Raji (cell line): ENCODE results near the gene SCAPER.

Source experiments
- POLR2A ChIP-seq: IDR thresholded peaks from 2 replicates; pipeline ENCODE4 v1.6.1; 2011; ENCODE audit warnings: low read depth, low read length, control low read depth; ENCODE audit not compliant: insufficient read depth

Gene SCAPER

DNA sequence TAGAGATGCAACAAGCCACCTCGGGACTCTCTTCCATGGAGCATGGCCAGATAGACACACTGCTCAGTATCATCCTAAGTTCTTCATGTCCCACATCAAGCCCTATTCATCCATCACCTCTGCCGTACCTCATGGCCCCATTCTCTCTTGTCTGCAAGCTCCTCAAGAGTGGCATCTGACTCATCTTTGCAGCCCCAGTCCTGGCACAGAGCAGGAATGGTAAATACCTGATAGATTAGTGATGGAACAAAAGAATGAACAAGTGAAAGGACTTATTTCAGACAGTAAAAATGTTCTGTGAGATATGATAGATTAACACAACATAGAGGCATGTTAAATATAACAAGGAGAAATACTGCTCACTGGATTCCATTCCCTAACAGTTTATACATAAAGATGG lies 392.2 kb downstream of the SCAPER start:
- no peak for TF ChIP-seq POLR2A

DNA sequence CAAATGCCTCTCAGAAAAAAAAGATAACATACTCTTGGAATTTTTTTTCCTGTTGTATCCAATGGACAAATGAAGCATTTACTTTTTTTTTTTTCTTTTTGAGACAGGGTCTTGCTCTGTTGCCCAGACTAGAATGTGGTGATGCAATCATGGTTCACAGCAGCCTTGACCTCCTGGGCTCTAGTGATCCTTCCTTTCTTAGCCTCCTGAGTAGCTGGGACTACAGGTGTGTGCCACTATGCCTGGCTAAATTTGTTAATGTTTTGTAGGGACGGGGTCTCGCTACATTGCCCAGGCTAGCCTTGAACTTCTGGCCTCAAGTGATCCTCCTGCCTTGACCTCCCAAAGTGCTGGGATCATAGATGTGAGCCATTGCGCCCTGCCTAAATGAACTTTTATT lies 401.3 kb downstream of the SCAPER start:
- no peak for TF ChIP-seq POLR2A

DNA sequence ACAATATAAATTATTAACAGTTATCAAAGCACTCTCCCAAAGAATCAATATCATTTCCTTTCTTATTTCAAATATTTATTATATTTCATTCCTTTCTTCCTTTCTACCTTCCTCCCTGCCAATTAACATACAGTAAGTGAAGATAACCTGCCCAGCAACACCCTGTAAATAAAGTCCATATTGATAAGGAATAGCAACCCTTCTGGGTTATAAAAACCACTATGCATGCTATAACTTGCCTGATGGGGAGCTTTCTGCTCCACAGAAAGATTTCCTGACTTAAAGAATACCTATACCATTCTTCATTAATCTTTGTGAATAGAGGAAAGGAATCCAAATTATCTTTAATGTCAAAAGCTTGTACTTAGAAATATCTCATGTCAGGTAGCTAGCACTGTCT lies 402.0 kb downstream of the SCAPER start:
- TF ChIP-seq POLR2A, result no peak

DNA sequence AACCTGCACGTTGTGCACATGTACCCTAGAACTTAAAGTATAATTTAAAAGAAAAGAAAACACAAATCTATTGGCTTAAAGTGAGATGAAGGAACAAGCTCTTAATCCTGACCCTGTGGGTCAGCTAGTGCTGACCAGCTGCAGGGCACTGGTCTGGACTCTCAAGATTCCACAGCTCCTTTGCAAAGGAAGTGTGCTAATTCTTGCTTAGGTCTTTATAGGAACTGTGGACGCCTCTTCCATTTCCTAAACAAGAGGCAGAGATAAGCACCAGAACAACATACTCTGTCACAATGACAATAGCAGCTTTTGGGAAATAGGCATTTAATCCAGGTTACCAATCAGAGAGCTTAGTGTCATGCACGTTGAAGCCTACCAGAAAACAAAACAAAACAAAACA lies 402.5 kb downstream of the SCAPER start:
- no peak for TF ChIP-seq POLR2A

DNA sequence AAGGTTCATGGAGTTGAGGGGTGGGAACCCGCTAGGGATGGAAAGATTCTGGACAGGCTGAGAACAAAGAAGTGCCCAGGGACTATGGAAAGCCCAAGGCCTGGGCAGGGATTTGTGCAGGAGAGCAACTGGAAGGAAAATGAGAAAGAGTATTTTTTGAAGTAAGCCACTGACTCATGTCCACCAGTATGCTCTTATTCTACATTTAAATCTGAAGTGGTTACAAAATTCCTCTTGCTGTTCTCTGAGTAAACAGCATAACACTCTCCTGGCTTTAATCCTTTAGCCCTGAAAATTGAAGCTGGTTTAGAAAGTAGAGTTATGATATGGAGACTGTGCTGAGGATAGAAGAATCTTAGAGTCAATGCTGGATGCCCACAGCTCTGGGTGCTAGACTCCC lies 403.4 kb downstream of the SCAPER start:
- TF ChIP-seq POLR2A, result no peak

DNA sequence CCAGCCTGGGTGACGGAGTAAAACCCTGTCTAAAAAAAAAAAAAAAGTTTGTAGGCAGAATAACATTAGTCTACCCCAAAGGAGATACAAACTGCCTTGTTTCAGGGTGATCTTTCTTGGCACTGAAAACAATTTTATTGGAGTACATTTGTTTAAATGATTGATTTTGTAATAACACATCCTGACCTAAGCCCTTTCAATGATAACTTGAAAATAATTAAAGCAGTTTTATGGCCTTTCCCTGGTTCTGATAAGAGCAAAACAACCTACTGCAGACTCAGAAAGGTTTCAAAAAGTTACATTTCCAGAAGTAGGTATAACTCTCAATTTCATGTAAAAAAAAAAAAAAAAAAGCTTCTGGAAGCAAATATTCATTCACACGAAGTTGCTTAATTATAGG lies 404.1 kb downstream of the SCAPER start:
- TF ChIP-seq POLR2A, result no peak

DNA sequence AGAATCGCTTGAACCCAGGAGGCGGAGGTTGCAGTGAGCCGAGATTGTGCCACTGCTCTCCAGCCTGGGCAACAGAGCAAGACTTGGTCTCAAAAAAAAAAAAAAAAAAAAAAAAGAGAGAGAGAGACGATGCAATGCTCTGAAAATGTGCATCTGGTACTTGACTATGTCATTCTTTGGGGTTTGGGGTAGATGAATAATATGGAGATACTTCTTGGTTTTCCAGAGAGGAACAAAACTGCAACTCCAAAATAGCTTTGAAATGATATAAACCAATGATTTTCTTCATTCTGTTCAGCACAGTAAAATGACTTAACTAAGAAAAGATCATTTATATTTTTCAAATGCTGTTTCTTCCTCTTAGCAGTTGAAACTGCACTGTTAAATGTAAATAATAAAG lies 409.7 kb downstream of the SCAPER start:
- no peak for TF ChIP-seq POLR2A

DNA sequence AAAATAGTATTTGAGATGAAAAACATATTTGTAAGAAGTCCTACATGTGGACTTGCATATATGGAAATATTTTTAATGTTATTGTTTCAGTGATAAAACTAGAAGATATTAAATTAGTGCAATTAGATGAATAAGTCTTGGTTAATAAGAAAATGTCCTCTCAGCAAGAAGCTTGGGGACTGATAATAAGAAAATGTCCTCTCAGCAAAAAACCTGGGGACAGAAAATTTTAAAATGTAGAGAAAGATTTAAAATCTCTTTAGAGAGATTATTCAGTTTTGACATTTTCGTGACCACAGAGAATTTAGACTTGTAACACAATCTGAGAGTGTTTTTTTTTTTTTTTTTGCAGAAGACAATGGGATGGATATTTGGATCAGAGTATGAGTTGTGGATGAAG lies 412.6 kb downstream of the SCAPER start:
- TF ChIP-seq POLR2A, result no peak

DNA sequence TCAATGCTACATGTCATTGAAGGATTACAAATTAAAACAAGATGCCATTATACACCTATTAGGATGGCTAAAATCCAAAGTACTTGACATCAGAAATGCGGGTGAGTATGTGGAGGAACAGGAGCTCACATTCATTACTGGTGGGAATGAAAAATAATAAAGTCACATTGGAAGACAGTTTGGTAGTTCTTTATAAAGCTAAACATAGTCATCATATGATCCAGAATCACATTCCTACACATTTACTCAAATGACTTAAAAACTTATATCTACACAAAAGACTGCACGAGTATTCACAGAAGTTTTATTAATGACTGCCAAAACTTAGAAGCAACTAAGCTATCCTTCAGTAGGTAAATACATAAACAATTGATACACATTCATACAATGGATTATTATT lies 421.4 kb downstream of the SCAPER start:
- no peak for TF ChIP-seq POLR2A

DNA sequence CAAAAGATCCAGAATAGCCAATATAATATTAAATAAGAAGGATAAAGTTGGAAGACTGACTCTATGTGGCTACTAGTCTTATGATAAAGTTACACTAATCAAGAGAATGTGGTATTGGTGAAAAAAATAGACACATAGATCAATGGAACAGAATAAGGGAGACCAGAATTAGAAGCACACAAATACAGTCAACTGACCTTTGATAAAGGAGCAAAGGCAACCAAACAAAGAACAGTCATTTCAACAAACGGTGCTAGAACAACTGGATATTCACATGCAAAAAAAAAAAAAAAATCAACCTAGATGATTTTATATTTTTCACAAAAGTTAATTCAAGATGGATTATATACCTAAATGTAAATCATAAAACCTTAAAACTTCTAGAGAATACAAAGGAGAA lies 422.1 kb downstream of the SCAPER start:
- no peak for TF ChIP-seq POLR2A

DNA sequence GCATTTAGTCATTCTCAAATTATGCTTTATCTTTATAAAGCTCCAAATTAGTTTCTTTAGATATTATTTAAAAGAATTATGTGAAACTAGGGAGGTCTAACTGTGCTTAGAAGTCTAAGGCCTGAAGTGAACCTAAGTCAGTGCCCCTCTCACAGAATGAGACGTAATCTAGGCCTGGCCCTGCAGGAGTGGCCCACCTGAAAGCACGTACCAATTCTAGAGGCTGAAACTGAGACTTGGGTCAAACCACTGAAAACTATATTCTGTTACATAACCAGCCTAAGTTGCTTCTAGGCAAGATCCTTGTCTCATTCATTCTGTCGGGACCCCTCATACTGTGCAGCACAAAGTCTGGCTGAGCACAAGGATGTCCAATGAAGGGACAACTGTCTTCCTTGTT lies 424.9 kb downstream of the SCAPER start:
- no peak for TF ChIP-seq POLR2A

DNA sequence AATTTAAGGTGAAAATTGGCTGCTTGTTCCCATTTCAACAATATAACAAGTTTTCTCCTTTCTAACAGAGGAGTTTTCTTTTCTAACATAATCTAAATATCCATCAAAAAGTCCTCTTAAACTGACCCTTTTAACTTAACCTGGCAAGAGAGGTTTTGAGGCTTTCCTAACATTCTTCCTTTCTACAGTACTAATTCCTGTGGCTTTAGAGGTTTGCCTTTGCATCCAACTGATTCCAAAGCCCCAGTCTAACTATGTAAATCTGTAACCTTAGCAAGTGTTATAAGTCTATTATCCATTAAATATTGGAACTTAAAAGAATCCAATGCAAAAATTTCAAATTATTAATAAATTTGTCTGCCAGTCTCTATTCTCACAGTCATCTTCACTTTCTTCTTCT lies 434.4 kb downstream of the SCAPER start:
- no peak for TF ChIP-seq POLR2A

DNA sequence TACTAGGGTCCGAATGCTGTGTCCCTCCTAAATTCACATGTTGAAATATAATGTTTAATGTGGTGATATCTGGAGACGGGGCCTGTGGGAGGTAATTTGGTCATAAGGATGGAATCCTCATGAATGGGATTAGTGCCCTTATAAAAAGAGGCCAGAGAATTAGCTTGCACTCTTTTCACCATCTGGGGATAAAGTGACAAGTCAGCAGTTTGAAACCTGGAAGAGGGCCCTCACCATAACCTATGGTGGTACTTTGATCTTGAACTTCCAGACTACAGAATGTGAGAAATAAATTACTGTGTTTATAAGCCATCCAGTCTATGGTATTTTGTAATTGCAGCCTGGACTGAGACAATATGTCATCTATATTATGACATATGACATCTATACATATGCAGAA lies 436.4 kb downstream of the SCAPER start:
- TF ChIP-seq POLR2A, result no peak

DNA sequence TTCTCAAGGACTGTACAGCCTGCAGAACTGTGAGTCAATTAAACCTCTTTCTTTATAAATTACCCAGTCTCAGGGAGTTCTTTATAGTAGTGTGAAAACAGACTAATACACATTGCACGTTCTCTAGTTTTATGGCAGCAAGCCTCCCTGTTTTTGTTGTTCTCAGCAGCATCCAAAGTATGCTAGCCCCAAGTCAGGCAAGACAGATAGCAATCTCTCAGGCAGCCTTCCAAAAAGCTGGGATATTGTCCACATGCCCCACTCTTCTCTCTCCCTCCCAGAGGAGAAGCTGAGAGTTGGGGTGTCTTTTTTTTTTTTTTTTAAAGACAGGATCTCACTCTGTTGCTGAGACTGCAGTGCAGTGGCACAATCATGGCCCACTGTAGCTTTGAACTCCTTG lies 438.0 kb downstream of the SCAPER start:
- TF ChIP-seq POLR2A, result no peak

DNA sequence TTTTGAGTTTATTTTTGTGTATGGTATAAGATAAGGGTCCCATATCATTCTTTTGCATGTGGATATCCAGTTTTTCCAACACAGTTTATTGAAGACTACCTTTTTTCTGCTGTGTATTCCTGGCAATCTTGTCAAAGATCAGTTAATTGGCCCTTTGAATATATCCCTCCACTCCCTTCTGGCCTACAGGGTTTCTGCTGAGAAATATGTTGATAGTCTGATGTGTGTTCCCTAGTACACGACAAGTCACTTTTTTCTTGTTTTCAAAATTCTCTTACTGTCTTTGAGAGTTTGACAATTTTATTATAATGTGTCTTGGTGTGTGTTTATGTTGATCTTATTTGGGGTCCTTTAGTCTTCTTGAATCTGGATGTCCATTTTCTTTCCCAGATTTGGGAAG lies 439.4 kb downstream of the SCAPER start:
- no peak for TF ChIP-seq POLR2A

DNA sequence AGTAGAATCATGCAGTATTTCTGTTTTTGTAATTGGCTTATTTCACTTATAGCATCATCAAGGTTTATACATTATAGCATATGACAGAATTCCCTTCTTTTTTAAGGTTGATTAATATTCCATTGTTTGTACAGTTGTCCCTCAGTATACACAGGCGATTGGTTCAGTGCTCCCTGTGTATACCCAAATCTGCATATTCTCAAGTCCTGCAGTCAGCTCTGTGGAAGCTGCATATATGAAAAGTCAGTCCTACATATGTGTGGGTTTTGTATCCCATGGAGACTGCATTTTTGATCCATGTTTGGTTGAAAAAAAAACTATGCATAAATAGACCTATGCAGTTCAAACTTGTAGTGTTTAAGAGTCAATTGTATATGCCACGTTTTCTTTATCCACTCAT lies 440.9 kb downstream of the SCAPER start:
- no peak for TF ChIP-seq POLR2A

DNA sequence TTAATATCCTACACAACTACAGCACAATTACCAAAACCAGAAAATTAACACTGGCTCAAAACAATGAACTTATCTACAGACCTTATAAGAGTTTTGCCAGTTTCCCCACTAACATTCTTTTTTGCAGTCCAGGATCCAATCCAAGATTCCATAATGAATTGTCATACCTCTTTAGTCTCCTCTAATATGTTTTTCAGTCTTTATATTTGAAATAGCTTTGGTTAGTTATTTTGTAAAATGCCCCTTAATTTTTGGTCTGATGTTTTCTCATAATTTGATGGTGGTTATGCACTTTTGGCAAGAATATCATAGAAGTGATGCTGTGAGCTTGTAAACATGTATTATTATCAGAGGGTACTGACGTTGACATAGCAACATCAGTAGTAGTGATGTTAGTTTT lies 444.3 kb downstream of the SCAPER start:
- TF ChIP-seq POLR2A, result no peak

DNA sequence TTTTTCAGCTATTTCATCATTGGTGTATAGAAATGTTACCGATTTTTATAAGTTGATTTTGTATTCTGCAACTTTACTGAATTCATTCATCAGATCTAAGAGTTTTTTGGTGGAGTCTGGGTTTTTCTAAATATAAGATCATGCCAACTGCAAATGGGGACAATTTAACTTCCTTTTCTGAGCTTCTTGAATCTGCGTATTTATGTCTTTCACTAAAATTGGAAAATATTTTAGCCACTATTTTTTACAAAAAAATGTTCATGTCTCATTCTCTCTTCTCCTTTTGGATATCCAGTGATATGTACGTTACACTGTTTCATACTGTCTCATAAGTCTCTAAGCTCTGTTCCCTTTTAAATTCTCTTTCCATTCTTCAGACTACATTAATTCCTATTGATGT lies 444.8 kb downstream of the SCAPER start:
- no peak for TF ChIP-seq POLR2A
